Activated gamma-delta T cell treated with anti-CD3 and anti-CD28 coated beads, Interleukin-2, amount 50 U/mL, for 16 hours (primary cell): Measurements from ENCODE around the gene AGAP5.
A peak's percentile ranks its signal among the peaks of the same experiment; 100 is the strongest.

ENCODE experiments used
- DNase-seq: peaks from one replicate; pipeline ENCODE4 v3.0.0-alpha.2; 2020; ENCODE audit warnings: low read depth

The AGAP5 gene

GRCh38 chr10:73653701-73654100 lies 44.2 kb downstream of the AGAP5 start:
- DNase-seq = no peak

GRCh38 chr10:73653195-73653594 lies 44.7 kb downstream of the AGAP5 start:
- DNase-seq = no peak

GRCh38 chr10:73650537-73651331 lies 47.2 kb downstream of the AGAP5 start:
- DNase-seq = no peak

GRCh38 chr10:73649876-73650536 lies 47.9 kb downstream of the AGAP5 start:
- DNase-seq = no peak

GRCh38 chr10:73648975-73649829 lies 48.7 kb downstream of the AGAP5 start:
- DNase-seq = no peak

- DNase-seq = no peak
Measured at GRCh38 chr10:73647875-73648651, 49.8 kb downstream of the AGAP5 start.

- no peak for DNase-seq
Measured at GRCh38 chr10:73647211-73647874, 50.6 kb downstream of the AGAP5 start.

- DNase-seq = no peak
Measured at GRCh38 chr10:73646598-73647041, 51.3 kb downstream of the AGAP5 start.

- no peak for DNase-seq
Measured at GRCh38 chr10:73645251-73645650, 52.7 kb downstream of the AGAP5 start.

- no peak for DNase-seq
Measured at GRCh38 chr10:73644767-73645166, 53.1 kb downstream of the AGAP5 start.

- peak; percentile 20 for DNase-seq
Measured at GRCh38 chr10:73644015-73644743, 53.7 kb downstream of the AGAP5 start.

- no peak for DNase-seq
Measured at GRCh38 chr10:73643362-73643761, 54.5 kb downstream of the AGAP5 start.

GRCh38 chr10:73641328-73642060 lies 56.4 kb downstream of the AGAP5 start, which contains the start of gene MYOZ1:
Gene MYOZ1 (minus strand): TSS chr10:73641474. CDS start chr10:73640017, 1,457 bp downstream.
- no peak for DNase-seq

GRCh38 chr10:73639286-73639685 lies 58.6 kb downstream of the AGAP5 start:
- DNase-seq = no peak

GRCh38 chr10:73635781-73636180 lies 62.1 kb downstream of the AGAP5 start:
- DNase-seq = no peak

GRCh38 chr10:73634421-73634820 lies 63.5 kb downstream of the AGAP5 start:
- no peak for DNase-seq

GRCh38 chr10:73629165-73629564 lies 68.7 kb downstream of the AGAP5 start:
- DNase-seq = no peak

- DNase-seq = no peak
Measured at GRCh38 chr10:73628405-73628804, 69.5 kb downstream of the AGAP5 start.

GRCh38 chr10:73627300-73627699 lies 70.6 kb downstream of the AGAP5 start:
- DNase-seq = no peak
